H1 (cell line): ENCODE data around the gene KHDC1L. TPM values are rescaled to one million over a fixed set of nuclear protein-coding genes. Genes with fewer than 3 reads are reported as not detected.
"Not testable (repeated sequence)": the region's sequence is repeated elsewhere in the genome, so short reads cannot be mapped to it uniquely, and the experiment has no call there.

ENCODE experiments used
- CTCF ChIA-PET: fragments of 300-600 bp; sonication (Branson Sonifier 250); formaldehyde crosslinking; loops from one replicate; lab custom pipeline; 2021; ENCODE audit not compliant: partially characterized antibody; lab: Charles Lee
- POLR2A ChIA-PET: fragments of 300-600 bp; sonication (Branson Sonifier 250); formaldehyde crosslinking; loops from one replicate; lab custom pipeline; 2021; ENCODE audit warnings: inconsistent platforms; ENCODE audit not compliant: partially characterized antibody; lab: Charles Lee
- DNase-seq, 2 experiments: peaks; one replicate each; pipeline versions ENCODE4 v3.0.0 to v3.0.0-alpha.2; 2010 to 2022; ENCODE audit warnings: low spot score in 2 of 2, low read depth in 1 of 2, mixed read lengths in 1 of 2
- FAIRE-seq: peaks from 2 replicates; lab custom pipeline; 2011; peaks lifted over from hg19 to GRCh38; lab: Jason Lieb, UNC
- H2AFZ ChIP-seq: 2 replicates; pipeline ENCODE4 v1.8.1; 2012; ENCODE audit warnings: low read length, inconsistent platforms
- H2AK5ac ChIP-seq: 2 replicates; pipeline ENCODE4 v1.6.1; 2013; ENCODE audit warnings: low read depth, low read length
- H2BK120ac ChIP-seq: replicated peaks from 2 replicates; pipeline ENCODE3; 2013; ENCODE audit warnings: low read depth, low read length, inconsistent platforms
- H2BK12ac ChIP-seq: 2 replicates; pipeline ENCODE4 v1.6.1; 2013; ENCODE audit warnings: low read depth, low read length
- H2BK15ac ChIP-seq: 2 replicates; pipeline ENCODE4 v1.6.1; 2013; ENCODE audit warnings: low read length
- H2BK20ac ChIP-seq: 2 replicates; pipeline ENCODE4 v1.6.1; 2013; ENCODE audit warnings: low read length
- H2BK5ac ChIP-seq: 2 replicates; pipeline ENCODE4 v1.6.1; 2013; ENCODE audit warnings: low read depth, low read length
- H3K14ac ChIP-seq: 2 replicates; pipeline ENCODE4 v1.6.1; 2013; ENCODE audit warnings: inconsistent platforms; ENCODE audit not compliant: insufficient read length
- H3K18ac ChIP-seq: 2 replicates; pipeline ENCODE4 v1.6.1; 2013; ENCODE audit warnings: low read length; ENCODE audit errors: extremely low read depth
- H3K23ac ChIP-seq: 2 replicates; pipeline ENCODE4 v1.6.1; 2013; ENCODE audit warnings: inconsistent platforms; ENCODE audit not compliant: insufficient read length
- H3K23me2 ChIP-seq: 2 replicates; pipeline ENCODE4 v1.6.1; 2013; ENCODE audit warnings: low read depth, low read length
- H3K27ac ChIP-seq: 2 replicates; pipeline ENCODE4 v1.6.1; 2011; ENCODE audit warnings: low read depth, low read length, inconsistent platforms
- H3K27me3 ChIP-seq, 4 experiments: replicated peaks in 1 of 4; 1 replicate in 1 of 4; 2 replicates in 3 of 4; pipeline versions ENCODE4 v1.6.1 to v1.8.1; 2011 to 2013; ENCODE audit warnings: low read length in 3 of 4, mild to moderate bottlenecking in 3 of 4, inconsistent platforms in 2 of 4, mixed read lengths in 2 of 4, moderate library complexity in 1 of 4; ENCODE audit not compliant: control insufficient read depth in 3 of 4, insufficient read depth in 3 of 4; ENCODE audit errors: extremely low read depth in 1 of 4
- H3K36me3 ChIP-seq, 4 experiments: 2 replicates each; pipeline versions ENCODE4 v1.6.1 to v1.8.1; 2011 to 2013; ENCODE audit warnings: mild to moderate bottlenecking in 4 of 4, low read length in 3 of 4, moderate library complexity in 2 of 4, control low read depth in 1 of 4, inconsistent platforms in 1 of 4; ENCODE audit not compliant: insufficient read depth in 4 of 4, control insufficient read depth in 2 of 4
- H3K4ac ChIP-seq: replicated peaks from 2 replicates; pipeline ENCODE3; 2013; ENCODE audit warnings: low read length, low read depth, mixed read lengths, inconsistent platforms; ENCODE audit not compliant: insufficient read length
- H3K4me1 ChIP-seq, 4 experiments: replicated peaks in 1 of 4; 1 replicate in 1 of 4; 2 replicates in 3 of 4; pipeline versions ENCODE4 v1.6.1 to v1.8.1; 2011 to 2013; ENCODE audit warnings: low read length in 3 of 4, inconsistent platforms in 2 of 4, mixed read lengths in 1 of 4; ENCODE audit not compliant: insufficient read depth in 4 of 4, control insufficient read depth in 3 of 4
- H3K4me2 ChIP-seq, 2 experiments: 2 replicates each; pipeline versions ENCODE4 v1.6.1 to v1.8.1; 2011 to 2013; ENCODE audit warnings: low read depth in 2 of 2, low read length in 2 of 2, control low read depth in 1 of 2, inconsistent platforms in 1 of 2, mild to moderate bottlenecking in 1 of 2; ENCODE audit not compliant: insufficient read depth in 1 of 2
- H3K4me3 ChIP-seq, 4 experiments: fragments of 200-600, 300-600 bp in 1 of 4; sonication (generic), shearing (Covaris generic), sonication (Bioruptor Twin) in 1 of 4; 2 replicates each; pipeline versions ENCODE4 v1.5.1 to v1.8.1; 2011 to 2016; ENCODE audit warnings: low read length in 4 of 4, low read depth in 3 of 4, control low read depth in 2 of 4, inconsistent platforms in 2 of 4, mild to moderate bottlenecking in 2 of 4, mixed read lengths in 1 of 4, moderate library complexity in 1 of 4; ENCODE audit not compliant: insufficient read depth in 2 of 4; ENCODE audit errors: extremely low read depth in 1 of 4
- H3K56ac ChIP-seq: replicated peaks from 2 replicates; pipeline ENCODE3; 2013; ENCODE audit warnings: low read depth, mild to moderate bottlenecking, mixed read lengths, low read length, inconsistent platforms; ENCODE audit not compliant: insufficient read length
- H3K79me1 ChIP-seq: 2 replicates; pipeline ENCODE4 v1.6.1; 2013; ENCODE audit warnings: low read depth, low read length, control low read depth
- H3K79me2 ChIP-seq, 2 experiments: 2 replicates each; pipeline versions ENCODE4 v1.6.1 to v1.8.1; 2012 to 2013; ENCODE audit warnings: low read length in 2 of 2, mild to moderate bottlenecking in 2 of 2, inconsistent platforms in 1 of 2; ENCODE audit not compliant: insufficient read depth in 2 of 2, control insufficient read depth in 1 of 2
- H3K9ac ChIP-seq, 4 experiments: replicated peaks in 1 of 4; 1 replicate in 1 of 4; 2 replicates in 3 of 4; pipeline versions ENCODE4 v1.6.1 to v1.8.1; 2011 to 2013; ENCODE audit warnings: low read depth in 3 of 4, low read length in 3 of 4, control low read depth in 2 of 4, mild to moderate bottlenecking in 2 of 4, moderate library complexity in 2 of 4, inconsistent platforms in 1 of 4; ENCODE audit errors: extremely low read depth in 1 of 4
- H3K9me3 ChIP-seq, 2 experiments: 2 replicates each; pipeline versions ENCODE4 v1.6.1 to v1.8.1; 2012 to 2013; ENCODE audit warnings: mild to moderate bottlenecking in 2 of 2, moderate library complexity in 2 of 2, control low read depth in 1 of 2, inconsistent platforms in 1 of 2, low read depth in 1 of 2, low read length in 1 of 2, mixed read lengths in 1 of 2; ENCODE audit not compliant: insufficient read depth in 2 of 2
- H4K20me1 ChIP-seq, 2 experiments: replicated peaks in 1 of 2; 2 replicates each; pipeline versions ENCODE3 to v1.8.1; 2011 to 2013; ENCODE audit warnings: inconsistent platforms in 2 of 2, low read length in 2 of 2, mild to moderate bottlenecking in 1 of 2; ENCODE audit not compliant: insufficient read depth in 2 of 2, control insufficient read depth in 1 of 2
- H4K5ac ChIP-seq: 2 replicates; pipeline ENCODE4 v1.6.1; 2013; ENCODE audit warnings: low read length, low read depth, mixed read lengths, inconsistent platforms; ENCODE audit not compliant: insufficient read length
- H4K8ac ChIP-seq: 2 replicates; pipeline ENCODE4 v1.8.0; 2013; ENCODE audit warnings: mild to moderate bottlenecking, moderate library complexity, low read length, inconsistent platforms; ENCODE audit not compliant: insufficient read depth; ENCODE audit errors: extremely low read depth
- H4K91ac ChIP-seq: replicated peaks from 2 replicates; pipeline ENCODE3; 2013; ENCODE audit warnings: low read length, mixed read lengths, inconsistent platforms; ENCODE audit not compliant: insufficient read length
- WGBS, 2 experiments: shearing (Covaris generic) in 1 of 2; methylation state at CpG; one replicate each; pipeline versions ENCODE4 v1.1.6 to v1.1.7; 2013 to 2015; ENCODE audit warnings: low lambda C conversion rate in 2 of 2, mixed read lengths in 2 of 2, inconsistent platforms in 1 of 2, low coverage in 1 of 2, missing lambda C conversion rate in 1 of 2; ENCODE audit not compliant: insufficient replicate concordance in 2 of 2, insufficient coverage in 1 of 2, insufficient read length in 1 of 2; ENCODE audit errors: extremely low coverage in 1 of 2, missing lambda C conversion rate in 1 of 2; 5-methylcytosine and 5-hydroxymethylcytosine counted together
- polyA plus RNA-seq, 7 experiments: library from polyadenylated mRNA; depleted of rRNA in 3 of 7; stranded (reverse) in 5 of 7; unstranded in 2 of 7; fragments of >200 nt in 5 of 7; fragments of 200-250 nt in 2 of 7; gene quantifications; 1 replicate in 5 of 7; 2 replicates in 1 of 7; 4 replicates in 1 of 7; pipeline versions ENCODE4 v1.2.1 to v1.2.3, GENCODE V29; 2011 to 2013; ENCODE audit warnings: missing spikeins in 2 of 7, mixed read lengths in 2 of 7
- total RNA-seq: library from RNA; stranded (reverse); fragmentation: NEBNext Ultra II Directional; extraction: Animal tissue kit (Norgen Biotek cat#: 25700); gene quantifications from 2 replicates; pipeline ENCODE4 v1.2.1, GENCODE V29; 2021

The KHDC1L gene
- total and polyA plus RNA-seq, 2 of the 8 experiments (the other 6 are each of a cell fraction or from before 2014, with no cell fraction given) = 0.14 TPM; not detected in 1

DNA sequence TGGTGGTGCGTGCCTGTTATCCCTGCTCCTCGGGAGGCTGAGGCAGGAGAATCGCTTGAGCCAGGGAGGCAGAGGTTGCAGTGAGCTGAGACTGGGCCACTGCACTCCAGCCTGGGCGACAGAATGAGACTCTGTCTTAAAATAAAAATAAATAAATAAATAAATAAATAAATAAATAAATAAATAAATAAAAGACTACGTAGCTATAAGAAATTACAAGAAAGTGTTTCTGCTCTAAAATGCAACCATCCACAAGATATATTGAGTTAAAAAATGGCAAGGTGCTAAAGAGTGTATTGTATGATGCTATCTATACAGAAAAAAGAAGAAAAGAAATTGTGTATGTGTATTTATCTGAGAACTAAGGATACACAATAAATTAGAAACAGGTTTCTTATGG is 29.0 kb upstream of the KHDC1L start:
- H3K36me3 ChIP-seq, H2BK20ac ChIP-seq, H3K4ac ChIP-seq, H4K20me1 ChIP-seq, H2AK5ac ChIP-seq, DNase-seq, H3K4me1 ChIP-seq, H3K4me3 ChIP-seq, H3K56ac ChIP-seq, H4K91ac ChIP-seq, H3K9me3 ChIP-seq, H3K79me2 ChIP-seq, H3K27ac ChIP-seq, H3K9ac ChIP-seq, H3K79me1 ChIP-seq, H2BK15ac ChIP-seq, H2BK120ac ChIP-seq, H3K23me2 ChIP-seq, H3K4me2 ChIP-seq, H2AFZ ChIP-seq, H2BK5ac ChIP-seq, H4K8ac ChIP-seq, H3K27me3 ChIP-seq, H2BK12ac ChIP-seq, FAIRE-seq, H3K23ac ChIP-seq, H4K5ac ChIP-seq, H3K14ac ChIP-seq, H3K18ac ChIP-seq: not testable (repeated sequence)
- 89% methylated on average over 5 of the region's 5 CpGs; no CpG with 5 or more reads in 1 of the 2 experiments for WGBS, 2 experiments
- POLR2A ChIA-PET = interaction anchor here (0.6 to 0.9 kb wide), 2 partner anchors 21 to 607 kb away, joined by 3 read pairs; no protein-coding TSS in a partner anchor
- CTCF ChIA-PET = interaction anchor here (0.6 to 0.7 kb wide), 2 partner anchors 12 to 666 kb away, joined by 3 read pairs; no protein-coding TSS in a partner anchor
